Activated T-cell treated with anti-CD3 and anti-CD28 coated beads, Interleukin-2, amount 50 U/mL, for 1 hour (primary cell): ENCODE results near the gene SIGLEC14.
"Not testable (repeated sequence)": the region's sequence is repeated elsewhere in the genome, so short reads cannot be mapped to it uniquely, and the experiment has no call there.

Experiments
- DNase-seq: peaks from one replicate; pipeline ENCODE4 v3.0.0-alpha.2; 2020

SIGLEC14 gene

GRCh38 chr19:51668216-51668615 is 21.6 kb upstream of the SIGLEC14 start:
- DNase-seq: no peak

GRCh38 chr19:51664997-51665396 is 18.4 kb upstream of the SIGLEC14 start:
- DNase-seq: no peak

GRCh38 chr19:51664131-51664530 is 17.5 kb upstream of the SIGLEC14 start:
- DNase-seq: no peak

GRCh38 chr19:51663650-51664049 is 17.0 kb upstream of the SIGLEC14 start:
- no peak for DNase-seq

GRCh38 chr19:51660975-51661600 is 14.5 kb upstream of the SIGLEC14 start:
- peak; percentile 32 for DNase-seq

GRCh38 chr19:51654783-51655182 is 8.2 kb upstream of the SIGLEC14 start:
- DNase-seq: no peak

- DNase-seq: no peak
Observed at GRCh38 chr19:51653162-51653561, 6.5 kb upstream of the SIGLEC14 start.

- no peak for DNase-seq
Observed at GRCh38 chr19:51652266-51652665, 5.6 kb upstream of the SIGLEC14 start.

GRCh38 chr19:51651216-51651846 is 4.7 kb upstream of the SIGLEC14 start:
- DNase-seq: no peak

GRCh38 chr19:51647318-51647717 is 693 bp upstream of the SIGLEC14 start:
- no peak for DNase-seq

GRCh38 chr19:51644636-51645271 is 1.9 kb downstream of the SIGLEC14 start:
- DNase-seq: no peak

- no peak for DNase-seq
Observed at GRCh38 chr19:51641648-51642047, 5.0 kb downstream of the SIGLEC14 start.

GRCh38 chr19:51640386-51640785 is 6.2 kb downstream of the SIGLEC14 start:
- DNase-seq: no peak

- DNase-seq: no peak
Observed at GRCh38 chr19:51639916-51640315, 6.7 kb downstream of the SIGLEC14 start.

- DNase-seq: no peak
Observed at GRCh38 chr19:51637362-51637978, 9.2 kb downstream of the SIGLEC14 start.

- DNase-seq: no peak
Observed at GRCh38 chr19:51632126-51632525, 14.5 kb downstream of the SIGLEC14 start.

GRCh38 chr19:51630315-51630714 is 16.3 kb downstream of the SIGLEC14 start, which contains the start of gene SIGLEC5:
Gene SIGLEC5 (minus strand): TSS chr19:51630401. CDS start chr19:51630335, 66 bp downstream.
- not testable (repeated sequence) for DNase-seq

- DNase-seq: no peak
Observed at GRCh38 chr19:51628153-51628939, 18.3 kb downstream of the SIGLEC14 start.

GRCh38 chr19:51627491-51628138 is 19.0 kb downstream of the SIGLEC14 start:
- no peak for DNase-seq

- no peak for DNase-seq
Observed at GRCh38 chr19:51626675-51627074, 19.9 kb downstream of the SIGLEC14 start.

GRCh38 chr19:51621178-51621577 is 25.4 kb downstream of the SIGLEC14 start:
- no peak for DNase-seq

- DNase-seq: no peak
Observed at GRCh38 chr19:51615991-51616390, 30.6 kb downstream of the SIGLEC14 start.
